Smooth muscle cell (in vitro differentiated cells): ENCODE data around the gene PKLR. TPM values are rescaled to one million over a fixed set of nuclear protein-coding genes. Genes with fewer than 3 reads are reported as not detected.

Source experiments
- DNase-seq: peaks from one replicate; lab custom pipeline; 2025; ENCODE audit not compliant: unreplicated experiment; lab: John Stamatoyannopoulos, UW
- H2AFZ ChIP-seq: fragments of 200-600 bp; sonication (generic); 2 replicates; pipeline ENCODE4 v1.6.0; 2016; ENCODE audit warnings: antibody characterized with exemption, low read depth, mild to moderate bottlenecking
- H3F3A ChIP-seq: fragments of 200-600 bp; sonication (generic); 2 replicates; pipeline ENCODE4 v1.6.0; 2017; ENCODE audit warnings: antibody characterized with exemption, low read depth
- H3K27ac ChIP-seq: fragments of 200-600 bp; sonication (generic); 2 replicates; pipeline ENCODE4 v1.5.1; 2016; ENCODE audit warnings: low read depth, mild to moderate bottlenecking
- H3K27me3 ChIP-seq: fragments of 200-600 bp; sonication (generic); 2 replicates; pipeline ENCODE4 v1.6.1; 2016; ENCODE audit warnings: low read depth, mild to moderate bottlenecking
- H3K36me3 ChIP-seq: fragments of 200-600 bp; sonication (generic); 2 replicates; pipeline ENCODE4 v1.5.1; 2016; ENCODE audit warnings: low read depth
- H3K4me1 ChIP-seq: fragments of 200-600 bp; sonication (generic); 2 replicates; pipeline ENCODE4 v1.5.1; 2016; ENCODE audit warnings: low read depth
- H3K4me2 ChIP-seq: fragments of 200-600 bp; sonication (generic); 2 replicates; pipeline ENCODE4 v1.6.0; 2016; ENCODE audit warnings: mild to moderate bottlenecking
- H3K4me3 ChIP-seq: fragments of 200-600 bp; sonication (generic); 2 replicates; pipeline ENCODE4 v1.5.1; 2016; ENCODE audit warnings: mild to moderate bottlenecking
- H3K79me2 ChIP-seq: fragments of 200-600 bp; sonication (generic); 2 replicates; pipeline ENCODE4 v1.6.0; 2016; ENCODE audit warnings: low read depth, mild to moderate bottlenecking
- H3K9ac ChIP-seq: fragments of 200-600 bp; sonication (generic); 2 replicates; pipeline ENCODE4 v1.6.0; 2016; ENCODE audit warnings: low read depth
- H3K9me3 ChIP-seq: fragments of 200-600 bp; sonication (generic); replicated peaks from 2 replicates; pipeline ENCODE4 v1.5.1; 2016; ENCODE audit warnings: low read depth
- H4K20me1 ChIP-seq: fragments of 200-600 bp; sonication (generic); 2 replicates; pipeline ENCODE4 v1.6.0; 2016; ENCODE audit warnings: low read depth
- CTCF ChIP-seq: fragments of 200-600 bp; sonication (generic); IDR thresholded peaks from 2 replicates; pipeline ENCODE4 v1.5.1; 2017; ENCODE audit warnings: borderline replicate concordance, mild to moderate bottlenecking, antibody characterized with exemption; ENCODE audit not compliant: insufficient read depth, poor library complexity, severe bottlenecking
- WGBS: methylation state at CpG from one replicate; pipeline ENCODE4 v1.1.7; 2016; ENCODE audit warnings: low lambda C conversion rate; 5-methylcytosine and 5-hydroxymethylcytosine counted together
- polyA plus RNA-seq: library from polyadenylated mRNA; unstranded; fragments of >200 nt; fragmentation: Nextera tagmentation; extraction: Ambion mirVana; gene quantifications from 2 replicates; pipeline ENCODE4 v1.2.1, GENCODE V29; 2016
- total RNA-seq: library from RNA; depleted of rRNA; stranded (reverse); fragments of >200 nt; gene quantifications from 2 replicates; pipeline ENCODE4 v1.2.3, GENCODE V29; 2014

Gene PKLR
- total and polyA plus RNA-seq, 2 experiments from 2014 or later, result not detected

GRCh38 chr1:155245163-155245524 is 56.1 kb downstream of the PKLR start:
- H3K79me2 ChIP-seq, result no peaks in the 10 kb centered on the region

GRCh38 chr1:155244368-155245162 is 56.7 kb downstream of the PKLR start:
- peak overlapping the region; percentile 79 for H3K27ac ChIP-seq
- H4K20me1 ChIP-seq, result no peaks in the 10 kb centered on the region
- H3K9ac ChIP-seq, result peak overlapping the region; percentile 20
- H2AFZ ChIP-seq, result peak overlapping the region; percentile 82
- peak; percentile 88 for DNase-seq
- H3K4me3 ChIP-seq, result peak overlapping the region; percentile 59
- H3K4me1 ChIP-seq, result no peaks in the 10 kb centered on the region
- H3F3A ChIP-seq, result peaks cover 12% of the 10 kb centered on the region
- under 1% methylated on average over 52 of the region's 53 CpGs for WGBS
- no peaks in the 10 kb centered on the region for H3K9me3 ChIP-seq
- peak overlapping the region; percentile 87 for H3K4me2 ChIP-seq
- no peaks in the 10 kb centered on the region for H3K27me3 ChIP-seq
- H3K36me3 ChIP-seq, result no peaks in the 10 kb centered on the region
- TF ChIP-seq CTCF, result peak; percentile 38
- H3K79me2 ChIP-seq, result no peaks in the 10 kb centered on the region

More at GRCh38 chr1:155245163-155245524, 56.1 kb downstream of the PKLR start:
- WGBS, result 50% methylated on average over 8 of the region's 8 CpGs
- peak overlapping the region; percentile 4 for H3K9ac ChIP-seq
- no peaks in the 10 kb centered on the region for H4K20me1 ChIP-seq
- TF ChIP-seq CTCF, result no peak
- H3K4me2 ChIP-seq, result peak overlapping the region; percentile 82
- DNase-seq, result no peak
- H3K36me3 ChIP-seq, result no peaks in the 10 kb centered on the region
- no peaks in the 10 kb centered on the region for H3K27me3 ChIP-seq
- H3K4me3 ChIP-seq, result peak overlapping the region; percentile 59
- no peaks in the 10 kb centered on the region for H3K4me1 ChIP-seq
- H2AFZ ChIP-seq, result peak overlapping the region; percentile 82
- peak overlapping the region; percentile 79 for H3K27ac ChIP-seq
- H3K9me3 ChIP-seq, result no peaks in the 10 kb centered on the region
- H3F3A ChIP-seq, result peaks cover 12% of the 10 kb centered on the region

- no peak overlapping the region for H2AFZ ChIP-seq
- peak overlapping the region; percentile 59 for H3K4me3 ChIP-seq
- H3K9ac ChIP-seq, result no peak overlapping the region
- no peak overlapping the region for H3K27ac ChIP-seq
- H3F3A ChIP-seq, result peaks cover 12% of the 10 kb centered on the region
- peak overlapping the region; percentile 87 for H3K4me2 ChIP-seq
- no peaks in the 10 kb centered on the region for H3K36me3 ChIP-seq
- 39% methylated on average over 3 of the region's 3 CpGs for WGBS
- no peak for DNase-seq
- TF ChIP-seq CTCF, result no peak
- no peaks in the 10 kb centered on the region for H3K9me3 ChIP-seq
- H3K4me1 ChIP-seq, result no peaks in the 10 kb centered on the region
- no peaks in the 10 kb centered on the region for H3K79me2 ChIP-seq
- H3K27me3 ChIP-seq, result no peaks in the 10 kb centered on the region
- H4K20me1 ChIP-seq, result no peaks in the 10 kb centered on the region
Observed at GRCh38 chr1:155242805-155243358, 58.4 kb downstream of the PKLR start.
